Uterus (tissue), 2 donors: ENCODE data around the gene NACC1.

Source experiments
- POLR2A ChIP-seq, 2 donors: fragments of 450-650 bp; IDR thresholded peaks; one replicate each; pipeline ENCODE4 v1.6.1; 2016; ENCODE audit warnings: antibody characterized with exemption in 2 of 2, mild to moderate bottlenecking in 1 of 2, moderate library complexity in 1 of 2
- TF ChIP-seq, protein P1 (sequence below), 4 experiments: fragments of 200-600 bp in 2 of 4; fragments of 450-650 bp in 2 of 4; sonication (generic) in 2 of 4; IDR thresholded peaks; one replicate each; pipeline ENCODE4 v1.5.1; 2016 to 2019; ENCODE audit warnings: antibody characterized with exemption in 4 of 4, mild to moderate bottlenecking in 2 of 4, moderate library complexity in 1 of 4

DNA sequence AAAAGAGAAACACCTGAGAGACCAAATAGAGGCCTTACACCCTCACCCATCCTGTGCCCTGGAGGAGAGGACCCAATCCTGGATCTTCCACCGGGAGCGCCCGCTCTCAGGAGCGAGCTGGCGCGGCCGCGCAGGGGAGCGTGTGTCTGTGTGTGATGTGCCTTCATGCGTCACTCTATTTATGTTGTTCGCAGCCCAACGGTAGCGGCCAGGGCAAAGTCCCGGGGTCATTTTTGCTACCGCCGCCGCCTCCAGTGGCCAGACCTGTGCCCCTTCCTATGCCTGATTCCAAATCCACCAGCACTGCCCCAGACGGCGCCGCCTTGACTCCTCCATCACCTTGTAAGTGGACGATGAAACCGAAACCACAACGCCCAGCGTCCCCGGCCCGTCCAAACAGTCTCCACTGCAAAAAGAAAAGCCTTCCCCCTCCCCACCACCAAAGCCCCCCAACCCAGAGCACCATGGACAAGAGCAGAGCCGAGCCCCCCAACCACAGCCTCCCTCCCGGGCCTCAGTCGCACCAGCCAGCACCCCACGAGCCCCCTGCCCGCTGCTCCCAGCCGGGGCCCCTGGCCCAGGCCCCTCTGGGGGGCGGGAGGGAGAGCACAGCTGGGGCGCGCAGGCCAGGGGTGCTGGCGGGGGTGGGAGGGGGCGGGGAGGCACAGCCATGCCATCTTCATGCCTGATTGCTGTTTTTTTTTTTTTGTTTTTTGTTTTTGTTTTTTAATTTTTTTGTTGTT is 30.1 kb upstream of the NACC1 start:
- TF ChIP-seq POLR2A (IDR thresholded peaks at IDR 0.05): no peak
- TF ChIP-seq, protein P1, sequence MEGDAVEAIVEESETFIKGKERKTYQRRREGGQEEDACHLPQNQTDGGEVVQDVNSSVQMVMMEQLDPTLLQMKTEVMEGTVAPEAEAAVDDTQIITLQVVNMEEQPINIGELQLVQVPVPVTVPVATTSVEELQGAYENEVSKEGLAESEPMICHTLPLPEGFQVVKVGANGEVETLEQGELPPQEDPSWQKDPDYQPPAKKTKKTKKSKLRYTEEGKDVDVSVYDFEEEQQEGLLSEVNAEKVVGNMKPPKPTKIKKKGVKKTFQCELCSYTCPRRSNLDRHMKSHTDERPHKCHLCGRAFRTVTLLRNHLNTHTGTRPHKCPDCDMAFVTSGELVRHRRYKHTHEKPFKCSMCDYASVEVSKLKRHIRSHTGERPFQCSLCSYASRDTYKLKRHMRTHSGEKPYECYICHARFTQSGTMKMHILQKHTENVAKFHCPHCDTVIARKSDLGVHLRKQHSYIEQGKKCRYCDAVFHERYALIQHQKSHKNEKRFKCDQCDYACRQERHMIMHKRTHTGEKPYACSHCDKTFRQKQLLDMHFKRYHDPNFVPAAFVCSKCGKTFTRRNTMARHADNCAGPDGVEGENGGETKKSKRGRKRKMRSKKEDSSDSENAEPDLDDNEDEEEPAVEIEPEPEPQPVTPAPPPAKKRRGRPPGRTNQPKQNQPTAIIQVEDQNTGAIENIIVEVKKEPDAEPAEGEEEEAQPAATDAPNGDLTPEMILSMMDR (IDR thresholded peaks at IDR 0.05): no peak
